CD4-positive, alpha-beta T cell treated with Interleukin-15 for 1 hour (primary cell): ENCODE measurements around the gene BMPR2.
"Not testable (repeated sequence)": the region's sequence is repeated elsewhere in the genome, so short reads cannot be mapped to it uniquely, and the experiment has no call there.

Experiments used
- DNase-seq: peaks from one replicate; pipeline ENCODE4 v3.0.0-alpha.2; 2020

The BMPR2 gene

GRCh38 chr2:202542142-202542541, 166.0 kb downstream of the BMPR2 start:
- DNase-seq = no peak

- no peak for DNase-seq
These were observed 169.4 kb downstream of the BMPR2 start for GRCh38 chr2:202545523-202545922.

GRCh38 chr2:202545931-202546330, 169.8 kb downstream of the BMPR2 start:
- DNase-seq = no peak

GRCh38 chr2:202546499-202547141, 170.5 kb downstream of the BMPR2 start:
- not testable (repeated sequence) for DNase-seq

- no peak for DNase-seq
These were observed 172.1 kb downstream of the BMPR2 start for GRCh38 chr2:202548240-202548639.

- DNase-seq = not testable (repeated sequence)
These were observed 174.9 kb downstream of the BMPR2 start for GRCh38 chr2:202551000-202551399.

GRCh38 chr2:202555356-202555755, 179.2 kb downstream of the BMPR2 start:
- DNase-seq = no peak

- no peak for DNase-seq
These were observed 184.1 kb downstream of the BMPR2 start for GRCh38 chr2:202560200-202560599.

- no peak for DNase-seq
These were observed 188.1 kb downstream of the BMPR2 start for GRCh38 chr2:202564226-202564625.

- DNase-seq = no peak
These were observed 190.2 kb downstream of the BMPR2 start for GRCh38 chr2:202566286-202566685.

GRCh38 chr2:202574541-202574940, 198.4 kb downstream of the BMPR2 start:
- no peak for DNase-seq

GRCh38 chr2:202575194-202575593, 199.1 kb downstream of the BMPR2 start:
- DNase-seq = not testable (repeated sequence)

GRCh38 chr2:202577250-202578183, 201.4 kb downstream of the BMPR2 start:
- no peak for DNase-seq

- not testable (repeated sequence) for DNase-seq
These were observed 206.7 kb downstream of the BMPR2 start for GRCh38 chr2:202582846-202583245.

GRCh38 chr2:202583709-202584219, 207.6 kb downstream of the BMPR2 start:
- DNase-seq = no peak

GRCh38 chr2:202588647-202589581, 212.8 kb downstream of the BMPR2 start:
- peak; percentile 78 for DNase-seq

GRCh38 chr2:202589582-202589949, 213.4 kb downstream of the BMPR2 start:
- DNase-seq = no peak

- DNase-seq = no peak
These were observed 216.4 kb downstream of the BMPR2 start for GRCh38 chr2:202592566-202592965.

- DNase-seq = no peak
These were observed 223.0 kb downstream of the BMPR2 start for GRCh38 chr2:202599105-202599504.

GRCh38 chr2:202599911-202600310, 223.8 kb downstream of the BMPR2 start:
- no peak for DNase-seq

GRCh38 chr2:202604699-202605098, 228.6 kb downstream of the BMPR2 start:
- no peak for DNase-seq

- DNase-seq = no peak
These were observed 229.0 kb downstream of the BMPR2 start for GRCh38 chr2:202605174-202605573.
